Liver (tissue), 9 donors: ENCODE data around the gene EPB41L2. TPM values are rescaled to one million over a fixed set of nuclear protein-coding genes. Genes with fewer than 3 reads are reported as not detected.

ENCODE experiments used
- DNase-seq: peaks from one replicate; pipeline ENCODE4 v3.0.0-alpha.2; 2017; ENCODE audit warnings: low spot score
- H3K27ac ChIP-seq, 2 donors: one replicate each; pipeline ENCODE4 v1.7.0; 2013; ENCODE audit warnings: inconsistent platforms in 2 of 2, low read length in 2 of 2, control low read depth in 1 of 2, low read depth in 1 of 2, mild to moderate bottlenecking in 1 of 2
- H3K27me3 ChIP-seq, 4 donors: one replicate each; pipeline versions ENCODE4 v1.6.1 to v1.7.0; 2013; ENCODE audit warnings: low read length in 3 of 4, inconsistent platforms in 1 of 4, mild to moderate bottlenecking in 1 of 4, moderate library complexity in 1 of 4; ENCODE audit not compliant: control insufficient read depth in 4 of 4, insufficient read depth in 4 of 4
- H3K36me3 ChIP-seq, 4 donors: one replicate each; pipeline versions ENCODE4 v1.6.1 to v1.7.0; 2013; ENCODE audit warnings: low read length in 3 of 4, mild to moderate bottlenecking in 3 of 4, low read depth in 1 of 4, moderate library complexity in 1 of 4; ENCODE audit not compliant: control insufficient read depth in 4 of 4, insufficient read depth in 3 of 4
- H3K4me1 ChIP-seq, 4 donors: one replicate each; pipeline versions ENCODE4 v1.6.1 to v1.7.0; 2013; ENCODE audit warnings: low read length in 3 of 4, mild to moderate bottlenecking in 3 of 4, moderate library complexity in 1 of 4; ENCODE audit not compliant: control insufficient read depth in 4 of 4, insufficient read depth in 4 of 4
- H3K4me3 ChIP-seq, 3 donors: one replicate each; pipeline versions ENCODE4 v1.6.1 to v1.7.0; 2013; ENCODE audit warnings: low read length in 3 of 3, control low read depth in 1 of 3, low read depth in 1 of 3, mild to moderate bottlenecking in 1 of 3
- H3K9ac ChIP-seq, 2 donors: one replicate each; pipeline ENCODE4 v1.7.0; 2013; ENCODE audit warnings: low read length in 2 of 2, mild to moderate bottlenecking in 2 of 2, moderate library complexity in 2 of 2, control low read depth in 1 of 2, low read depth in 1 of 2
- H3K9me3 ChIP-seq, 4 donors: one replicate each; pipeline versions ENCODE4 v1.6.1 to v1.7.0; 2013; ENCODE audit warnings: low read length in 3 of 4; ENCODE audit not compliant: control insufficient read depth in 4 of 4
- ATF3 ChIP-seq: IDR thresholded peaks from 2 replicates; pipeline ENCODE4 v1.6.1; 2016; ENCODE audit warnings: antibody characterized with exemption
- CTCF ChIP-seq: fragments of 150-350 bp; IDR thresholded peaks from 2 replicates; pipeline ENCODE4 v1.5.1; 2017; ENCODE audit warnings: improper control_type of control experiment, low read depth, low read length; ENCODE audit not compliant: missing input control
- FOXA1 ChIP-seq: IDR thresholded peaks from 2 replicates; pipeline ENCODE4 v1.6.1; 2016; ENCODE audit warnings: antibody characterized with exemption
- FOXA2 ChIP-seq: IDR thresholded peaks from 2 replicates; pipeline ENCODE4 v1.6.1; 2016; ENCODE audit warnings: antibody characterized with exemption
- GABPA ChIP-seq, 2 donors: IDR thresholded peaks in 1 of 2; conservative IDR thresholded peaks in 1 of 2; 2 replicates each; pipeline ENCODE4 v1.6.1; 2016; ENCODE audit warnings: antibody characterized with exemption in 2 of 2, mild to moderate bottlenecking in 1 of 2, moderate library complexity in 1 of 2
- HNF4A ChIP-seq, 2 donors: conservative IDR thresholded peaks; 2 replicates each; pipeline ENCODE4 v1.6.1; 2016; ENCODE audit warnings: antibody characterized with exemption in 2 of 2, mild to moderate bottlenecking in 2 of 2
- HNF4G ChIP-seq: IDR thresholded peaks from 2 replicates; pipeline ENCODE4 v1.6.1; 2016; ENCODE audit warnings: antibody characterized with exemption
- JUND ChIP-seq, 2 donors: IDR thresholded peaks; 2 replicates each; pipeline ENCODE4 v1.6.1; 2016; ENCODE audit warnings: antibody characterized with exemption in 2 of 2
- MAX ChIP-seq: IDR thresholded peaks from 2 replicates; pipeline ENCODE4 v1.6.1; 2016; ENCODE audit warnings: antibody characterized with exemption
- NR2F2 ChIP-seq: IDR thresholded peaks from 2 replicates; pipeline ENCODE4 v1.6.1; 2016; ENCODE audit warnings: antibody characterized with exemption
- RAD21 ChIP-seq, 2 donors: IDR thresholded peaks; 2 replicates each; pipeline ENCODE4 v1.6.1; 2016; ENCODE audit warnings: antibody characterized with exemption in 2 of 2, mild to moderate bottlenecking in 2 of 2
- REST ChIP-seq: IDR thresholded peaks from 2 replicates; pipeline ENCODE4 v1.6.1; 2016; ENCODE audit warnings: antibody characterized with exemption, mild to moderate bottlenecking
- RXRA ChIP-seq, 2 donors: IDR thresholded peaks; 2 replicates each; pipeline ENCODE4 v1.6.1; 2017 to 2018; ENCODE audit warnings: antibody characterized with exemption in 2 of 2, mild to moderate bottlenecking in 1 of 2
- SP1 ChIP-seq: IDR thresholded peaks from 2 replicates; pipeline ENCODE4 v1.6.1; 2018; ENCODE audit warnings: antibody characterized with exemption, mild to moderate bottlenecking
- TAF1 ChIP-seq: conservative IDR thresholded peaks from 2 replicates; pipeline ENCODE4 v1.6.1; 2016; ENCODE audit warnings: antibody characterized with exemption, mild to moderate bottlenecking
- YY1 ChIP-seq: IDR thresholded peaks from 2 replicates; pipeline ENCODE4 v1.6.1; 2016; ENCODE audit warnings: antibody characterized with exemption, mild to moderate bottlenecking
- ZBTB33 ChIP-seq: IDR thresholded peaks from 2 replicates; pipeline ENCODE4 v1.6.1; 2016; ENCODE audit warnings: antibody characterized with exemption
- WGBS: extraction: QIAGEN DNeasy Blood & Tissue Kit; methylation state at CpG from one replicate; pipeline ENCODE4 v1.1.7; 2013; 5-methylcytosine and 5-hydroxymethylcytosine counted together
- polyA plus RNA-seq, 2 donors: library from polyadenylated mRNA; stranded (reverse) in 1 of 2; unstranded in 1 of 2; fragments of 200-250 nt in 1 of 2; fragments of >200 nt in 1 of 2; fragmentation: Nextera tagmentation in 1 of 2; extraction: Ambion mirVana in 1 of 2; gene quantifications; one replicate each; pipeline versions ENCODE4 v1.2.1 to v1.2.3, GENCODE V29; 2013 to 2015
- total RNA-seq, 2 donors: library from RNA; depleted of rRNA; stranded (reverse); fragments of >200 nt; gene quantifications; one replicate each; pipeline ENCODE4 v1.2.3, GENCODE V29; 2014
- donor health status: healthy.
- donor health status: healthy.
- donor health status: healthy.
- donor health status: healthy.
- donor health status: healthy.

The EPB41L2 gene
- total and polyA plus RNA-seq, 4 donors = 10.0 to 43.3 (median 18.7) TPM

- 82% methylated on average over 2 of the region's 2 CpGs for WGBS
- no peak for TF ChIP-seq HNF4A (conservative IDR thresholded peaks at IDR 0.05)
- Histone ChIP-seq H3K4me1 (peaks cover 0 to 6% (median 1%) of the 10 kb centered on the region in 4 donors), H3K9me3 (no peaks in the 10 kb centered on the region), H3K27ac (no peak overlapping the region), H3K4me3 (no peak overlapping the region), H3K27me3 (no peaks in the 10 kb centered on the region), H3K9ac (no peak overlapping the region), H3K36me3 (no peaks in the 10 kb centered on the region)
- DNase-seq = no peak
Measured at GRCh38 chr6:131042664-131043063, 20.4 kb downstream of the EPB41L2 start.

- H3K27ac ChIP-seq = no peak overlapping the region
- H3K4me3 ChIP-seq = no peak overlapping the region
- H3K27me3 ChIP-seq = no peaks in the 10 kb centered on the region
- no peak for TF ChIP-seq GABPA (IDR thresholded peaks at IDR 0.05 in 1 of 2, conservative IDR thresholded peaks at IDR 0.05 in 1 of 2)
- no peak for TF ChIP-seq JUND (IDR thresholded peaks at IDR 0.05)
- TF ChIP-seq SP1 = no peak
- no peak for TF ChIP-seq FOXA2
- no peak for TF ChIP-seq HNF4A (conservative IDR thresholded peaks at IDR 0.05)
- TF ChIP-seq YY1 = no peak
- no peaks in the 10 kb centered on the region for H3K9me3 ChIP-seq
- H3K9ac ChIP-seq = no peak overlapping the region
- DNase-seq = no peak
- WGBS = 95% methylated on average over 2 of the region's 2 CpGs
- H3K36me3 ChIP-seq = no peaks in the 10 kb centered on the region
- peaks cover 0 to 6% (median 1%) of the 10 kb centered on the region in 4 donors for H3K4me1 ChIP-seq
Measured at GRCh38 chr6:131041814-131042213, 21.2 kb downstream of the EPB41L2 start.

GRCh38 chr6:131040866-131041265, 22.2 kb downstream of the EPB41L2 start:
- H3K27me3 ChIP-seq = no peaks in the 10 kb centered on the region
- WGBS = 93% methylated on average over 4 of the region's 4 CpGs
- H3K9me3 ChIP-seq = no peaks in the 10 kb centered on the region
- DNase-seq = no peak
- no peak overlapping the region for H3K9ac ChIP-seq
- H3K4me3 ChIP-seq = no peak overlapping the region
- no peak for TF ChIP-seq JUND (IDR thresholded peaks at IDR 0.05)
- no peak for TF ChIP-seq FOXA2
- TF ChIP-seq HNF4G = no peak
- no peak for TF ChIP-seq FOXA1
- no peak for TF ChIP-seq RXRA (IDR thresholded peaks at IDR 0.05)
- TF ChIP-seq CTCF = no peak
- no peaks in the 10 kb centered on the region for H3K36me3 ChIP-seq
- peaks cover 0 to 6% (median 1%) of the 10 kb centered on the region in 4 donors for H3K4me1 ChIP-seq
- no peak overlapping the region for H3K27ac ChIP-seq

GRCh38 chr6:131039345-131039680, 23.7 kb downstream of the EPB41L2 start:
- WGBS = 81% methylated on average over 4 of the region's 4 CpGs
- TF ChIP-seq MAX = no peak
- no peak for TF ChIP-seq ATF3
- no peak for TF ChIP-seq RAD21 (IDR thresholded peaks at IDR 0.05)
- TF ChIP-seq ZBTB33 = no peak
- TF ChIP-seq HNF4A (conservative IDR thresholded peaks at IDR 0.05) = no peak
- no peak for TF ChIP-seq SP1
- TF ChIP-seq YY1 = no peak
- no peak for TF ChIP-seq NR2F2
- TF ChIP-seq GABPA (IDR thresholded peaks at IDR 0.05 in 1 of 2, conservative IDR thresholded peaks at IDR 0.05 in 1 of 2) = no peak
- no peak for TF ChIP-seq REST
- no peak for TF ChIP-seq JUND (IDR thresholded peaks at IDR 0.05)
- TF ChIP-seq HNF4G = no peak
- no peak for TF ChIP-seq FOXA1
- TF ChIP-seq TAF1 = no peak

More at GRCh38 chr6:131039345-131039680, 23.7 kb downstream of the EPB41L2 start:
- no peak overlapping the region for H3K9ac ChIP-seq
- H3K4me3 ChIP-seq = no peak overlapping the region
- no peaks in the 10 kb centered on the region for H3K9me3 ChIP-seq
- no peak overlapping the region for H3K27ac ChIP-seq
- no peak for DNase-seq
- H3K4me1 ChIP-seq = peaks cover 0 to 6% (median 1%) of the 10 kb centered on the region in 4 donors
- H3K36me3 ChIP-seq = no peaks in the 10 kb centered on the region
- no peaks in the 10 kb centered on the region for H3K27me3 ChIP-seq
